H1 (cell line): ENCODE measurements around the gene ALG2. TPM values are rescaled to one million over a fixed set of nuclear protein-coding genes. Genes with fewer than 3 reads are reported as not detected.

Experiments used
- CTCF ChIA-PET: fragments of 300-600 bp; sonication (Branson Sonifier 250); formaldehyde crosslinking; loops from one replicate; lab custom pipeline; 2021; ENCODE audit not compliant: partially characterized antibody; lab: Charles Lee
- POLR2A ChIA-PET: fragments of 300-600 bp; sonication (Branson Sonifier 250); formaldehyde crosslinking; loops from one replicate; lab custom pipeline; 2021; ENCODE audit warnings: inconsistent platforms; ENCODE audit not compliant: partially characterized antibody; lab: Charles Lee
- DNase-seq, 2 experiments: peaks; one replicate each; pipeline versions ENCODE4 v3.0.0 to v3.0.0-alpha.2; 2010 to 2022; ENCODE audit warnings: low spot score in 2 of 2, low read depth in 1 of 2, mixed read lengths in 1 of 2
- FAIRE-seq: peaks from 2 replicates; lab custom pipeline; 2011; peaks lifted over from hg19 to GRCh38; lab: Jason Lieb, UNC
- H2AFZ ChIP-seq: 2 replicates; pipeline ENCODE4 v1.8.1; 2012; ENCODE audit warnings: low read length, inconsistent platforms
- H2AK5ac ChIP-seq: 2 replicates; pipeline ENCODE4 v1.6.1; 2013; ENCODE audit warnings: low read depth, low read length
- H2BK120ac ChIP-seq: replicated peaks from 2 replicates; pipeline ENCODE3; 2013; ENCODE audit warnings: low read depth, low read length, inconsistent platforms
- H2BK12ac ChIP-seq: 2 replicates; pipeline ENCODE4 v1.6.1; 2013; ENCODE audit warnings: low read depth, low read length
- H2BK15ac ChIP-seq: 2 replicates; pipeline ENCODE4 v1.6.1; 2013; ENCODE audit warnings: low read length
- H2BK20ac ChIP-seq: 2 replicates; pipeline ENCODE4 v1.6.1; 2013; ENCODE audit warnings: low read length
- H2BK5ac ChIP-seq: 2 replicates; pipeline ENCODE4 v1.6.1; 2013; ENCODE audit warnings: low read depth, low read length
- H3K14ac ChIP-seq: 2 replicates; pipeline ENCODE4 v1.6.1; 2013; ENCODE audit warnings: inconsistent platforms; ENCODE audit not compliant: insufficient read length
- H3K18ac ChIP-seq: 2 replicates; pipeline ENCODE4 v1.6.1; 2013; ENCODE audit warnings: low read length; ENCODE audit errors: extremely low read depth
- H3K23ac ChIP-seq: 2 replicates; pipeline ENCODE4 v1.6.1; 2013; ENCODE audit warnings: inconsistent platforms; ENCODE audit not compliant: insufficient read length
- H3K23me2 ChIP-seq: 2 replicates; pipeline ENCODE4 v1.6.1; 2013; ENCODE audit warnings: low read depth, low read length
- H3K27ac ChIP-seq: 2 replicates; pipeline ENCODE4 v1.6.1; 2011; ENCODE audit warnings: low read depth, low read length, inconsistent platforms
- H3K27me3 ChIP-seq, 4 experiments: replicated peaks in 1 of 4; 1 replicate in 1 of 4; 2 replicates in 3 of 4; pipeline versions ENCODE4 v1.6.1 to v1.8.1; 2011 to 2013; ENCODE audit warnings: low read length in 3 of 4, mild to moderate bottlenecking in 3 of 4, inconsistent platforms in 2 of 4, mixed read lengths in 2 of 4, moderate library complexity in 1 of 4; ENCODE audit not compliant: control insufficient read depth in 3 of 4, insufficient read depth in 3 of 4; ENCODE audit errors: extremely low read depth in 1 of 4
- H3K36me3 ChIP-seq, 4 experiments: 2 replicates each; pipeline versions ENCODE4 v1.6.1 to v1.8.1; 2011 to 2013; ENCODE audit warnings: mild to moderate bottlenecking in 4 of 4, low read length in 3 of 4, moderate library complexity in 2 of 4, control low read depth in 1 of 4, inconsistent platforms in 1 of 4; ENCODE audit not compliant: insufficient read depth in 4 of 4, control insufficient read depth in 2 of 4
- H3K4ac ChIP-seq: replicated peaks from 2 replicates; pipeline ENCODE3; 2013; ENCODE audit warnings: low read length, low read depth, mixed read lengths, inconsistent platforms; ENCODE audit not compliant: insufficient read length
- H3K4me1 ChIP-seq, 4 experiments: replicated peaks in 1 of 4; 1 replicate in 1 of 4; 2 replicates in 3 of 4; pipeline versions ENCODE4 v1.6.1 to v1.8.1; 2011 to 2013; ENCODE audit warnings: low read length in 3 of 4, inconsistent platforms in 2 of 4, mixed read lengths in 1 of 4; ENCODE audit not compliant: insufficient read depth in 4 of 4, control insufficient read depth in 3 of 4
- H3K4me2 ChIP-seq, 2 experiments: 2 replicates each; pipeline versions ENCODE4 v1.6.1 to v1.8.1; 2011 to 2013; ENCODE audit warnings: low read depth in 2 of 2, low read length in 2 of 2, control low read depth in 1 of 2, inconsistent platforms in 1 of 2, mild to moderate bottlenecking in 1 of 2; ENCODE audit not compliant: insufficient read depth in 1 of 2
- H3K4me3 ChIP-seq, 4 experiments: fragments of 200-600, 300-600 bp in 1 of 4; sonication (generic), shearing (Covaris generic), sonication (Bioruptor Twin) in 1 of 4; 2 replicates each; pipeline versions ENCODE4 v1.5.1 to v1.8.1; 2011 to 2016; ENCODE audit warnings: low read length in 4 of 4, low read depth in 3 of 4, control low read depth in 2 of 4, inconsistent platforms in 2 of 4, mild to moderate bottlenecking in 2 of 4, mixed read lengths in 1 of 4, moderate library complexity in 1 of 4; ENCODE audit not compliant: insufficient read depth in 2 of 4; ENCODE audit errors: extremely low read depth in 1 of 4
- H3K56ac ChIP-seq: replicated peaks from 2 replicates; pipeline ENCODE3; 2013; ENCODE audit warnings: low read depth, mild to moderate bottlenecking, mixed read lengths, low read length, inconsistent platforms; ENCODE audit not compliant: insufficient read length
- H3K79me1 ChIP-seq: 2 replicates; pipeline ENCODE4 v1.6.1; 2013; ENCODE audit warnings: low read depth, low read length, control low read depth
- H3K79me2 ChIP-seq, 2 experiments: 2 replicates each; pipeline versions ENCODE4 v1.6.1 to v1.8.1; 2012 to 2013; ENCODE audit warnings: low read length in 2 of 2, mild to moderate bottlenecking in 2 of 2, inconsistent platforms in 1 of 2; ENCODE audit not compliant: insufficient read depth in 2 of 2, control insufficient read depth in 1 of 2
- H3K9ac ChIP-seq, 4 experiments: replicated peaks in 1 of 4; 1 replicate in 1 of 4; 2 replicates in 3 of 4; pipeline versions ENCODE4 v1.6.1 to v1.8.1; 2011 to 2013; ENCODE audit warnings: low read depth in 3 of 4, low read length in 3 of 4, control low read depth in 2 of 4, mild to moderate bottlenecking in 2 of 4, moderate library complexity in 2 of 4, inconsistent platforms in 1 of 4; ENCODE audit errors: extremely low read depth in 1 of 4
- H3K9me3 ChIP-seq, 2 experiments: 2 replicates each; pipeline versions ENCODE4 v1.6.1 to v1.8.1; 2012 to 2013; ENCODE audit warnings: mild to moderate bottlenecking in 2 of 2, moderate library complexity in 2 of 2, control low read depth in 1 of 2, inconsistent platforms in 1 of 2, low read depth in 1 of 2, low read length in 1 of 2, mixed read lengths in 1 of 2; ENCODE audit not compliant: insufficient read depth in 2 of 2
- H4K20me1 ChIP-seq, 2 experiments: replicated peaks in 1 of 2; 2 replicates each; pipeline versions ENCODE3 to v1.8.1; 2011 to 2013; ENCODE audit warnings: inconsistent platforms in 2 of 2, low read length in 2 of 2, mild to moderate bottlenecking in 1 of 2; ENCODE audit not compliant: insufficient read depth in 2 of 2, control insufficient read depth in 1 of 2
- H4K5ac ChIP-seq: 2 replicates; pipeline ENCODE4 v1.6.1; 2013; ENCODE audit warnings: low read length, low read depth, mixed read lengths, inconsistent platforms; ENCODE audit not compliant: insufficient read length
- H4K8ac ChIP-seq: 2 replicates; pipeline ENCODE4 v1.8.0; 2013; ENCODE audit warnings: mild to moderate bottlenecking, moderate library complexity, low read length, inconsistent platforms; ENCODE audit not compliant: insufficient read depth; ENCODE audit errors: extremely low read depth
- H4K91ac ChIP-seq: replicated peaks from 2 replicates; pipeline ENCODE3; 2013; ENCODE audit warnings: low read length, mixed read lengths, inconsistent platforms; ENCODE audit not compliant: insufficient read length
- ATF2 ChIP-seq: IDR thresholded peaks from 2 replicates; pipeline ENCODE4 v1.6.1; 2012; ENCODE audit warnings: low read length, inconsistent platforms
- CTBP2 ChIP-seq: IDR thresholded peaks from 2 replicates; pipeline ENCODE4 v1.7.0; 2011; ENCODE audit warnings: borderline replicate concordance, mild to moderate bottlenecking, moderate library complexity, mixed read lengths, low read length; ENCODE audit not compliant: insufficient read depth, insufficient read length
- EP300 ChIP-seq, 2 experiments: IDR thresholded peaks; 1 replicate in 1 of 2; 2 replicates in 1 of 2; pipeline ENCODE4 v1.6.1; 2011 to 2012; ENCODE audit warnings: low read depth in 2 of 2, low read length in 2 of 2, mild to moderate bottlenecking in 2 of 2, borderline replicate concordance in 1 of 2, inconsistent platforms in 1 of 2, moderate library complexity in 1 of 2
- KDM5A ChIP-seq: fragments of 200-600 bp; IDR thresholded peaks from 2 replicates; pipeline ENCODE4 v1.7.1; 2012; ENCODE audit warnings: mild to moderate bottlenecking, low read length, inconsistent platforms, mixed read lengths
- RAD21 ChIP-seq, 2 experiments: IDR thresholded peaks in 1 of 2; conservative IDR thresholded peaks in 1 of 2; 2 replicates each; pipeline ENCODE4 v1.6.1; 2011; ENCODE audit warnings: low read depth in 2 of 2, low read length in 2 of 2, improper control_type of control experiment in 1 of 2, inconsistent platforms in 1 of 2, mild to moderate bottlenecking in 1 of 2, moderate library complexity in 1 of 2
- RBBP5 ChIP-seq: IDR thresholded peaks from 2 replicates; pipeline ENCODE4 v1.7.1; 2012; ENCODE audit warnings: low read depth, mild to moderate bottlenecking, inconsistent platforms, low read length, moderate library complexity, borderline replicate concordance
- SIX5 ChIP-seq: IDR thresholded peaks from 2 replicates; pipeline ENCODE4 v1.6.1; 2011; ENCODE audit warnings: mild to moderate bottlenecking, low read depth, low read length
- TBP ChIP-seq: IDR thresholded peaks from 2 replicates; pipeline ENCODE4 v1.6.1; 2011; ENCODE audit warnings: low read depth, low read length, improper control_type of control experiment
- YY1 ChIP-seq: IDR thresholded peaks from 2 replicates; pipeline ENCODE4 v1.6.1; 2011; ENCODE audit warnings: low read depth, mild to moderate bottlenecking, low read length
- WGBS, 2 experiments: shearing (Covaris generic) in 1 of 2; methylation state at CpG; one replicate each; pipeline versions ENCODE4 v1.1.6 to v1.1.7; 2013 to 2015; ENCODE audit warnings: low lambda C conversion rate in 2 of 2, mixed read lengths in 2 of 2, inconsistent platforms in 1 of 2, low coverage in 1 of 2, missing lambda C conversion rate in 1 of 2; ENCODE audit not compliant: insufficient replicate concordance in 2 of 2, insufficient coverage in 1 of 2, insufficient read length in 1 of 2; ENCODE audit errors: extremely low coverage in 1 of 2, missing lambda C conversion rate in 1 of 2; 5-methylcytosine and 5-hydroxymethylcytosine counted together
- polyA plus RNA-seq, 7 experiments: library from polyadenylated mRNA; depleted of rRNA in 3 of 7; stranded (reverse) in 5 of 7; unstranded in 2 of 7; fragments of >200 nt in 5 of 7; fragments of 200-250 nt in 2 of 7; gene quantifications; 1 replicate in 5 of 7; 2 replicates in 1 of 7; 4 replicates in 1 of 7; pipeline versions ENCODE4 v1.2.1 to v1.2.3, GENCODE V29; 2011 to 2013; ENCODE audit warnings: missing spikeins in 2 of 7, mixed read lengths in 2 of 7
- total RNA-seq: library from RNA; stranded (reverse); fragmentation: NEBNext Ultra II Directional; extraction: Animal tissue kit (Norgen Biotek cat#: 25700); gene quantifications from 2 replicates; pipeline ENCODE4 v1.2.1, GENCODE V29; 2021

ALG2 gene
- total and polyA plus RNA-seq, 2 of the 8 experiments (the other 6 are each of a cell fraction or from before 2014, with no cell fraction given): 27.1 to 30.7 TPM

- Histone ChIP-seq H2AFZ (no peak overlapping the region), H2AK5ac (no peak overlapping the region), H3K27me3 (no peaks in the 10 kb centered on the region), H2BK12ac (no peak overlapping the region), H3K14ac (no peak overlapping the region), H3K4me2 (no peak overlapping the region), H3K9ac (no peak overlapping the region), H4K5ac (no peak overlapping the region), H4K8ac (no peak overlapping the region), H4K20me1 (no peaks in the 10 kb centered on the region), H2BK5ac (no peak overlapping the region), H3K18ac (no peak overlapping the region), H3K9me3 (no peaks in the 10 kb centered on the region), H3K23me2 (no peaks in the 10 kb centered on the region), H2BK15ac (no peak overlapping the region), H2BK120ac (no peak overlapping the region), H3K4me1 (no peaks in the 10 kb centered on the region; a peak in 1 of 7 replicates), H3K79me1 (no peaks in the 10 kb centered on the region), H3K36me3 (no peaks in the 10 kb centered on the region), H3K23ac (no peak overlapping the region), H3K4ac (no peak overlapping the region), H2BK20ac (no peak overlapping the region), H3K79me2 (no peaks in the 10 kb centered on the region), H3K4me3 (no peak overlapping the region), H4K91ac (no peak overlapping the region), H3K56ac (no peak overlapping the region), H3K27ac (no peak overlapping the region)
- POLR2A ChIA-PET: interaction anchor here (0.5 to 1.2 kb wide), 3 partner anchors 8 to 32 kb away, joined by 3 to 4 read pairs (median 3); partner anchors contain the start of genes ALG2 and SEC61B
- no peak for FAIRE-seq
- DNase-seq: no peak
- CTCF ChIA-PET: interaction anchor here (0.9 to 9.4 kb wide), 4 partner anchors 8 to 136 kb away, joined by 3 to 105 read pairs (median 3); no protein-coding TSS in a partner anchor
- 85% methylated on average over 8 of the region's 8 CpGs; no CpG with 5 or more reads in 1 of the 2 experiments for WGBS, 2 experiments
- TF ChIP-seq YY1 (no peak), RAD21 (IDR thresholded peaks at IDR 0.05 in 1 of 2, conservative IDR thresholded peaks at IDR 0.05 in 1 of 2; ENCODE audit: low read depth in 2 of 2, low read length in 2 of 2) (no peak), ATF2 (no peak), EP300 (IDR thresholded peaks at IDR 0.05; ENCODE audit: borderline replicate concordance in 1 of 2, low read depth in 2 of 2, low read length in 2 of 2) (no peak), KDM5A (no peak), TBP (no peak), SIX5 (no peak), CTBP2 (no peak), RBBP5 (no peak)
Measured at GRCh38 chr9:99189887-99190596, 31.7 kb downstream of the ALG2 start.
